Fibroblast of skin of right biceps (primary cell): ENCODE results near the gene FSTL4.
"Not testable (repeated sequence)": the region's sequence is repeated elsewhere in the genome, so short reads cannot be mapped to it uniquely, and the experiment has no call there.

Experiments used
- DNase-seq: peaks from one replicate; pipeline ENCODE4 v3.0.0-alpha.2; 2013

Gene FSTL4

GRCh38 chr5:133202066-133202665 lies 410.2 kb downstream of the FSTL4 start:
- no peak for DNase-seq

GRCh38 chr5:133201310-133201709 lies 411.0 kb downstream of the FSTL4 start:
- DNase-seq, result no peak

- DNase-seq, result no peak
Observed at GRCh38 chr5:133200256-133200655, 412.1 kb downstream of the FSTL4 start.

- no peak for DNase-seq
Observed at GRCh38 chr5:133199417-133200178, 412.7 kb downstream of the FSTL4 start.

GRCh38 chr5:133198511-133198910 lies 413.8 kb downstream of the FSTL4 start:
- DNase-seq, result no peak

- no peak for DNase-seq
Observed at GRCh38 chr5:133196441-133197085, 415.8 kb downstream of the FSTL4 start.

GRCh38 chr5:133195250-133195649 lies 417.1 kb downstream of the FSTL4 start:
- no peak for DNase-seq

- no peak for DNase-seq
Observed at GRCh38 chr5:133193794-133194193, 418.5 kb downstream of the FSTL4 start.

GRCh38 chr5:133192716-133193115 lies 419.6 kb downstream of the FSTL4 start:
- no peak for DNase-seq

GRCh38 chr5:133189881-133190280 lies 422.5 kb downstream of the FSTL4 start:
- no peak for DNase-seq

- no peak for DNase-seq
Observed at GRCh38 chr5:133179405-133179804, 432.9 kb downstream of the FSTL4 start.

- not testable (repeated sequence) for DNase-seq
Observed at GRCh38 chr5:133170756-133171387, 441.5 kb downstream of the FSTL4 start.

GRCh38 chr5:133164759-133165158 lies 447.6 kb downstream of the FSTL4 start:
- DNase-seq, result no peak

- no peak for DNase-seq
Observed at GRCh38 chr5:133163839-133164238, 448.5 kb downstream of the FSTL4 start.

- DNase-seq, result no peak
Observed at GRCh38 chr5:133159543-133159942, 452.8 kb downstream of the FSTL4 start.

GRCh38 chr5:133155326-133155969 lies 456.9 kb downstream of the FSTL4 start:
- DNase-seq, result no peak

GRCh38 chr5:133154274-133155075 lies 457.9 kb downstream of the FSTL4 start:
- DNase-seq, result no peak

GRCh38 chr5:133150909-133151544 lies 461.3 kb downstream of the FSTL4 start:
- no peak for DNase-seq

GRCh38 chr5:133149345-133149744 lies 463.0 kb downstream of the FSTL4 start:
- DNase-seq, result no peak

GRCh38 chr5:133147815-133148567 lies 464.4 kb downstream of the FSTL4 start:
- no peak for DNase-seq

GRCh38 chr5:133147411-133147810 lies 464.9 kb downstream of the FSTL4 start:
- peak; percentile 36 for DNase-seq
